ENCODE data around the gene CLDN9.

CLDN9 gene

GRCh38 chr16:3019594-3020246 lies 7.0 kb downstream of the CLDN9 start:
- DNase-seq (ENCODE audit: low spot score): no peak

- peak; percentile 61 for DNase-seq (ENCODE audit: low spot score)
These were observed 7.5 kb downstream of the CLDN9 start, which contains the start of gene TNFRSF12A for GRCh38 chr16:3020247-3020603. Gene TNFRSF12A (plus strand): TSS chr16:3020368. CDS start chr16:3020398, 30 bp downstream.

DNA sequence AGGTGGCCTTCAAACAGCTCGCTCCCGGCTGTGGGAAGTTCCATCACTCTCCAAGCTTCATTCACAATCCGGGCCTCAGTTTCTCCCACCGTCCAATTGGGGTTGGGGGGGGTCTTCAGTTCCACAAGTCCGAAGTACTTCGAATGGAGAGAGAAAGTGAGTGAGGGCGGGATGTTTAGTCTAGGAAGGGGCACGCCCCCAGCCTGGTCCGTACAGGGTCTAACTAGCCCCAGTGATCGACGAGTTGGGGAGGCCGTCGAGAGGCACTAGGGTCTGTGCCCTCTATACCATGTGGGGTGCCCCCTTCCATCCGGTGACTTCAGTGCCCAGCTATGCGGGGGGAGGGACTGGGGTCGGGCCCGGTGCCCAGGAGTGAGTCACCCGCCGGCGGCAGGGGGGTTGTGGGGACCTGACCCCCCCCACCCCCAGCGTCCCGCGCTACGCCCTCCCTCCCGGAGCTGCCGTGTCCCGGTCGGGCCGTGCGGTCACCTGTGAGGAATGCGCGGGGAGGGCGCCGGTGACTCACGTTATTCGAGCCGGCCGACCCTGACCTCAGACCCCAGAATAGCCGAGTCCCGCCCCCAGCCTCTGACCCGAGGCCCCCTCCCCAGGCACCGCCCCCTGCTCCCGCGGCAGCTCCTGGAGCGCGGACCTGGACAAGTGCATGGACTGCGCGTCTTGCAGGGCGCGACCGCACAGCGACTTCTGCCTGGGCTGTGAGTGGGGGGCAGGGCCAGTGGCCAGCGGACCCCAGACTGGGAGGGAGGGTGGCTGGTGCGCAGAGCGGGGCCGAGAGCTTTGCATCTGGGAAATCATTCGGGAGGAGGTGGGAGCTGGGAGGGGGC lies 8.1 kb downstream of the CLDN9 start:
- DNase-seq (ENCODE audit: low spot score): no peak

DNA sequence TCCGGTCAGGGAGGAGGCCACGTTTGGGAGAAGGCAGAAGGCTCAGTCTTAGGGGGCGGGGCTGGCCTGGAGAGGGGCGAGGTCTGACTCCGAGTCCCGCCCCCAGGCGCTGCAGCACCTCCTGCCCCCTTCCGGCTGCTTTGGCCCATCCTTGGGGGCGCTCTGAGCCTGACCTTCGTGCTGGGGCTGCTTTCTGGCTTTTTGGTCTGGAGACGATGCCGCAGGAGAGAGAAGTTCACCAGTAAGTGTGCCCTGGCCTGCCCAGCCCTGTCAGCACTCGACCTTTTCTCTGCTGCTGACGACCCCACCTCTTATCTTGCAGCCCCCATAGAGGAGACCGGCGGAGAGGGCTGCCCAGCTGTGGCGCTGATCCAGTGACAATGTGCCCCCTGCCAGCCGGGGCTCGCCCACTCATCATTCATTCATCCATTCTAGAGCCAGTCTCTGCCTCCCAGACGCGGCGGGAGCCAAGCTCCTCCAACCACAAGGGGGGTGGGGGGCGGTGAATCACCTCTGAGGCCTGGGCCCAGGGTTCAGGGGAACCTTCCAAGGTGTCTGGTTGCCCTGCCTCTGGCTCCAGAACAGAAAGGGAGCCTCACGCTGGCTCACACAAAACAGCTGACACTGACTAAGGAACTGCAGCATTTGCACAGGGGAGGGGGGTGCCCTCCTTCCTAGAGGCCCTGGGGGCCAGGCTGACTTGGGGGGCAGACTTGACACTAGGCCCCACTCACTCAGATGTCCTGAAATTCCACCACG lies 8.9 kb downstream of the CLDN9 start:
- DNase-seq (ENCODE audit: low spot score): peak; percentile 31

- DNase-seq (ENCODE audit: low spot score): peak; percentile 64
These were observed 9.5 kb downstream of the CLDN9 start for GRCh38 chr16:3022208-3022683.

GRCh38 chr16:3022684-3023414 lies 10.1 kb downstream of the CLDN9 start:
- DNase-seq (ENCODE audit: low spot score): no peak

GRCh38 chr16:3023415-3023668 lies 10.6 kb downstream of the CLDN9 start:
- peak; percentile 40 for DNase-seq (ENCODE audit: low spot score)

DNA sequence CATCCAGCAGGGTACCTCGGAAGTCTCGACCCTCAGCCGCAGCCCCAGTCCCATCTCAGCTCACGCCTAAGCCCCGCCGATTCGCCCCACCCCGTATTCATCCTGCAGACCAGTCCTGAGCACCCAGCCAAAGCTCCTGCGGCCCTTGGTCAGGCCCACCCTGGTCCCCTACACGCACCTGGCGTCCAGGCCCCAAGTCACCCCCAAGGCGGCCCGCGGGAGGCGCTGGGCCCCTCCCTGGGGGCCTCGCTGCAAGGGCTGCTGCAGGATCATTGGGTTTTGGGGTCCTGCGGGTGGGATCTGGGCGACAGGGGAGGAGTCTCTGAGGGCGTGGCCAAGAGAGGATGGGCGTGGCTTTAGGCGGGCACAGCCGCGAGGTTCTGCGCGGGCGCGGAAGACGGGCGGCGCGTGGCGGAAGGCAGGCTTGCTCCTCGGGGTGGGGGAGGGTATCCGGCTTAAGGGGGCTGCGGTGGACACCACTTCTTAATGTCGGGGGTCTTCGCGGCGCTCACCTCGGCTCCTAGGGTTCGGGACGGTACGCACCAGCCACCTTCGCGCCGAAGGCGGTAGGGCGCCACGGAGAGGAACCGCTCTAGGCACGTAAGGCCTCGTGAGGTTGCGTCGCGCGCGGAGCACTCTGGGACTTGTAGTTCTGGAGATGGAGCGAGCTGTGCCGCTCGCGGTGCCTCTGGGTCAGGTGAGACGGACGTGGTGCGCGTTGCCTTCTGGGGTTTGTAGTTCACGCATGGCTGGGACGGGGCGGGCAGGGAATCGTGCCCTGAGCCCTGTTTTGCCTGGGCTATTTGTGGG lies 11.2 kb downstream of the CLDN9 start, which contains the start of the genes HCFC1R1 and THOC6:
Gene HCFC1R1, minus strand, starts transcription at position 274 of the 810 bp plus-strand sequence. Its CDS starts 1 bp downstream, at position 273.
Gene THOC6, plus strand, starts transcription at position 367 of the 810 bp plus-strand sequence. Its CDS starts 292 bp downstream, at position 659.
- DNase-seq (ENCODE audit: low spot score): peak; percentile 96

DNA sequence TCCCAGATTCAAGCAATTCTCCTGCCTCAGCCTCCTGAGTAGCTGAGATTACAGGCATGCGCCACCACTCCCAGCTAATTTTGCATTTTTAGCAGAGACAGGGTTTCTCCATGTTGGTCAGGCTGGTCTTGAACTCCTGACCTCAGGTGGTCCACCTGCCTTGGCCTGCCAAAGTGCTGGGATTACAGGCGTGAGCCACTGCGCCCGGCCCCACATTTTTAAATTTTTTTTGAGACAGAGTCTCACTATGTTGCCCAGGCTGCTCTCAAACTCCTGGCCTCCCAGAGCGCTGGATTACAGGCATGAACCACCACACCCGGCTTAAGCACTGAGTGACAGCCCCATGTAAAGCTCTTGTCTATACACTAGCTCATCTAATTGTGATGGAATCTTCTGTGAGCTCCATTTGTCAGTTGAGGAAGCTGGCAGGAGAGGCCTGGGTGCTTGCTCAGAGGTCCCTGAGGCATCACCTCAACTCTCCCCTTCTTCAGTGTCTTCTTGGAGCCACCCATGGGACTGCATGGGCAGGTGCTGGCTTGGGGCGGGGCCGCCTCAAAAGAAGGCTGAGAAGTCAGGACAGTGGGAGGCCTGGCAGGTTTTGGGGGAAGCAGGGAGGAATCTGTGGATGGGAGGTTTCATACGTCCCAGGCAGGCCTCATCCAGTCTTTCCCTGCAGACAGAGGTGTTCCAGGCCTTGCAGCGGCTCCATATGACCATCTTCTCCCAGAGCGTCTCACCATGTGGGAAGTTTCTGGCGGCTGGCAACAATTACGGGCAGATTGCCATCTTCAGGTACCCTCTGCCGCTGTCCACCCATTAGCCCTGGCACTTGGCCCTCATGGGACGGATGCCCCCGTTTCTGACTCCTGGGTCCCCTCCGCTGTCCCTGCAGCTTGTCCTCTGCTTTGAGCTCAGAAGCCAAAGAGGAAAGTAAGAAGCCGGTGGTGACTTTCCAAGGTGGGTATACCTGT lies 12.6 kb downstream of the CLDN9 start:
- DNase-seq (ENCODE audit: low spot score): no peak

DNA sequence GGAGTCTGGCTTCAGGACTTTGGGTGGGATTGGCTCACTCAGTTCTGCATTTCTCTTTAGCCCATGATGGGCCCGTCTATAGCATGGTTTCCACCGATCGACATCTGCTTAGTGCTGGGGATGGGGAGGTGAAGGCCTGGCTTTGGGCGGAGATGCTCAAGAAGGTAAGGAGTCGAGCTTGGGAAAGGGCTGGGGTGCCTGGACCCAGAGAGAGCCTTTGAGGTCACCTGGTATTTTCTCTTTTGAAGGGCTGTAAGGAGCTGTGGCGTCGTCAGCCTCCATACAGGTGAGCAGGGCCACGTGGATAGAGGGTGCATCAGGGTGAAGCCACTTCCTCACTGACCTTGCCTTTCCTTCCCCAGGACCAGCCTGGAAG lies 13.3 kb downstream of the CLDN9 start:
- DNase-seq (ENCODE audit: low spot score): no peak

- no peak for DNase-seq (ENCODE audit: low spot score)
These were observed 14.1 kb downstream of the CLDN9 start for GRCh38 chr16:3026609-3027488.

DNA sequence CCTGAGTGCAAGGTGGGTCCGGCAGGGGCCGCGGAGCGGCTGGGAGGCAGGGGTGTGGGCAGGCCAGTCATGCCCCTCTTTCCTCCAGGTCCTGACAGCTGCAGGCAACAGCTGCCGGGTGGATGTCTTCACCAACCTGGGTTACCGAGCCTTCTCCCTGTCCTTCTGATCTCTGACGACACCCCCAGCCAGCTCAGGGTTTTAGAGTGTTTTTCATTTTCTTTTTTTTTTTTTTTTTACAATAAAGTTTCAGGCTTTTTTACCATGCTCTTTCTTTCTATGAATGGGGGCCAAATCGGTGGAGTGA lies 14.7 kb downstream of the CLDN9 start:
- DNase-seq (ENCODE audit: low spot score): no peak

GRCh38 chr16:3027983-3028715 lies 15.4 kb downstream of the CLDN9 start:
- peak; percentile 43 for DNase-seq (ENCODE audit: low spot score)

GRCh38 chr16:3028716-3029319 lies 16.1 kb downstream of the CLDN9 start:
- DNase-seq (ENCODE audit: low spot score): no peak

GRCh38 chr16:3029491-3030221 lies 16.9 kb downstream of the CLDN9 start:
- no peak for DNase-seq (ENCODE audit: low spot score)

DNA sequence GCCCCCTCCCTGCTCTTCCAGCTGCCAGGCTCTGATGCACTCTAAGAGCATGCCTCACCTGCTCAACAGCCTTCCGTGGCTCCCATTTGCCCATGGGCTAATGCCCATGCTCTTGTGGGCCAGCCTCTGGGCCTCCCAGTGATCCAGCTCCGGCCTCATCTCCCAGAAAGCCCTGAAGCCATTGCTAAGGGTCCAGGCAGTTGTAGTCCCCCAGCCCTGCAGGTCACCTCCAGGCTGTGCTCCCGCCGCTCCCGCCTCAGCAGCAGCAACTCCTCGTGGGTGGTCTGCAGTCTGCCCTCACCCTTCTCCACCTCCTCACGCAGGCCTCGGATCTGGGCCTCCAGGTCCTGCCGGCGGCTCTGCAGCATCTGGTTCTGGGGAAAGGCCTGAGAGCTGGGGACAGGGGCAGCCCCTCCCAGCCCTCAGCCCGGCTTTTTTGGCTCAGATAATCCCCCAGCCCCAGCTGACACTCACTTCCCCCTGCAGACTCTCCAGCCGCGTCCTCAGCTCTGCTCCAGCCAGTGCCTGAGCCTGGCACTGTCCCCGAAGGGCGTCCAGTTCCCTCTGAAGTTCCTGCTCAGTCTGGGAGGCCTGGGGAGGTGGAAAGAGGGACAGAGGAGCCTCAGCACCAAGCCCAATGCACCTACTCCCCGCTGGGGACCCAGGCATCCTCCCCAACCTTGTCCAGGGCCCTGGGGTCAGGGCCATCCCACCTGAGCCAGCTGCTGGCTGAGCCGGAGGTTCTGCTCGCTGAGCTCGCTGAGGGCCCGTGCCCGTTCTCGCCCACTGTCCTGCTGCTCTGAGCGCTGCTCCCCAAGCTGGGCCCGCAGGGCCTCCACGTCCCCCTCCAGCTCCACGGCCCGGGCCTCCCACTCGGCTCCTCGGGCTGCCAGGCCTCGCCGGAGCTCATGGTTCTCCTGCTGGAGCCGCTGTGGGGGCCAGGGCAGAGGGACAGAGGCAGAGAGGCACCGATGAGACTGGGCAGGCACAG lies 17.8 kb downstream of the CLDN9 start:
- no peak for DNase-seq (ENCODE audit: low spot score)

All from pons (tissue), 1 donor.